Measurements from ENCODE around the gene SHMT2. TPM values are rescaled to one million over a fixed set of nuclear protein-coding genes. Genes with fewer than 3 reads are reported as not detected.
A peak's percentile ranks its signal among the peaks of the same experiment; 100 is the strongest.

The SHMT2 gene
- total and polyA plus RNA-seq, 5 donors from 2014 or later: 108 to 300 (median 219) TPM

DNA sequence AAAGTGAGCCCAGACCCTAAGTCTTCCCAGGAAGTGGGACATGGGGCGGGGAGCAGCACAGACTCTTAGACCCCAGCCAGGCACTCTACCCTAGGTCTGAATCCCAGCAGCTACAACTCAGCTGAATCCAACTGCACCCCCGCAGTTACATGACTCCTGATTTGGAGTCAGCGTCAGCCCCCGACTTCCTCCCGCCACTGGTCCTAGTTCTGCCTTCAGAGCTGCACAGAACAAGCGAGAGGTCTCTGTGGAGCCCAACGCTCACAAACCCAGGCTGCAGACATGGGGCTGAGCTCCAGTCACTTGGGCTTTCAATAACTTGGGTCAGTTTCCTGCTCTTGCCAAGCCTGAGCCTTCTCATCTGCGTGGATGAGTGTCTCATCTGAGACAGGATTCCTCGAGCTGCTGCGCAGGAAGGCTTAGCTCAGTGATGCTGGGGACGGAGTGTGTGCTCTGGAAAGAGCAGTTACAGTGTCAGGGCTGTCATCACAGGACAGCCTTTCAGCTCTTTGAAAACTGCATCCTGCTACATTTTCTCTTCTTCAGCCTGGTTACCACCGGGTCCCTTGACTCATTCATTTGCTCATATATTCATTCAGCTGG, 43.5 kb upstream of the SHMT2 start:
- Mint-ChIP-seq H3K27me3 (peaks cover 4% of the 10 kb centered on the region), H3K9me3 (peaks cover 0 to 1% (median 0%) of the 10 kb centered on the region in 7 donors), H3K27ac (no peak overlapping the region), H3K4me1 (peaks cover 0 to 4% (median 0%) of the 10 kb centered on the region in 4 donors), H3K36me3 (no peaks in the 10 kb centered on the region), H3K4me3 (no peak overlapping the region)
- DNase-seq: no peak
- no peaks in the 10 kb centered on the region for H3K4me1 ChIP-seq (ENCODE audit: control insufficient read depth, insufficient read depth, low read length, poor library complexity, severe bottlenecking)
- no peaks in the 10 kb centered on the region for H3K9me3 ChIP-seq (ENCODE audit: control insufficient read depth in 2 of 2, low read length in 2 of 2)
- no peaks in the 10 kb centered on the region for H3K27me3 ChIP-seq (ENCODE audit: control insufficient read depth, insufficient read depth, low read length)
- H3K4me3 ChIP-seq (ENCODE audit: low read depth, low read length): no peak overlapping the region
- H3K27ac ChIP-seq (ENCODE audit: insufficient read depth, low read length, poor library complexity, severe bottlenecking): no peak overlapping the region
- H3K36me3 ChIP-seq (ENCODE audit: control insufficient read depth, insufficient read depth, low read length): no peaks in the 10 kb centered on the region
- no peak for ATAC-seq (ENCODE audit: low read depth in 2 of 2)

GRCh38 chr12:57187222-57188089, 42.1 kb upstream of the SHMT2 start:
- no peaks in the 10 kb centered on the region for H3K36me3 Mint-ChIP-seq
- DNase-seq (no peak), ATAC-seq (ENCODE audit: low read depth in 2 of 2) (no peak)
- Histone ChIP-seq H3K27ac (ENCODE audit: insufficient read depth, low read length, poor library complexity, severe bottlenecking) (no peak overlapping the region), H3K27me3 (ENCODE audit: control insufficient read depth, insufficient read depth, low read length) (no peaks in the 10 kb centered on the region), H3K9me3 (ENCODE audit: control insufficient read depth in 2 of 2, low read length in 2 of 2) (no peaks in the 10 kb centered on the region), H3K36me3 (ENCODE audit: control insufficient read depth, insufficient read depth, low read length) (no peaks in the 10 kb centered on the region), H3K4me3 (ENCODE audit: low read depth, low read length) (no peak overlapping the region), H3K4me1 (ENCODE audit: control insufficient read depth, insufficient read depth, low read length, poor library complexity, severe bottlenecking) (no peaks in the 10 kb centered on the region)
- peaks cover 0 to 4% (median 0%) of the 10 kb centered on the region in 4 donors for H3K4me1 Mint-ChIP-seq
- peak overlapping the region in 1 of 3 donors; percentile 69 for H3K27ac Mint-ChIP-seq
- H3K9me3 Mint-ChIP-seq: peaks cover 0 to 1% (median 0%) of the 10 kb centered on the region in 7 donors
- H3K4me3 Mint-ChIP-seq: no peak overlapping the region
- H3K27me3 Mint-ChIP-seq: no peaks in the 10 kb centered on the region

GRCh38 chr12:57188090-57188425, 41.5 kb upstream of the SHMT2 start:
- H3K9me3 ChIP-seq (ENCODE audit: control insufficient read depth in 2 of 2, low read length in 2 of 2): no peaks in the 10 kb centered on the region
- no peak overlapping the region for H3K4me3 ChIP-seq (ENCODE audit: low read depth, low read length)
- H3K36me3 Mint-ChIP-seq: no peaks in the 10 kb centered on the region
- no peaks in the 10 kb centered on the region for H3K4me1 ChIP-seq (ENCODE audit: control insufficient read depth, insufficient read depth, low read length, poor library complexity, severe bottlenecking)
- no peak overlapping the region for H3K27ac ChIP-seq (ENCODE audit: insufficient read depth, low read length, poor library complexity, severe bottlenecking)
- no peak overlapping the region for H3K27ac Mint-ChIP-seq
- no peak overlapping the region for H3K4me3 Mint-ChIP-seq
- peaks cover 0 to 1% (median 0%) of the 10 kb centered on the region in 7 donors for H3K9me3 Mint-ChIP-seq
- no peaks in the 10 kb centered on the region for H3K27me3 ChIP-seq (ENCODE audit: control insufficient read depth, insufficient read depth, low read length)
- DNase-seq: no peak
- peaks cover 0 to under 1% (median 0%) of the 10 kb centered on the region in 4 donors for H3K4me1 Mint-ChIP-seq
- no peak for ATAC-seq (ENCODE audit: low read depth in 2 of 2)
- no peaks in the 10 kb centered on the region for H3K36me3 ChIP-seq (ENCODE audit: control insufficient read depth, insufficient read depth, low read length)
- no peaks in the 10 kb centered on the region for H3K27me3 Mint-ChIP-seq

DNA sequence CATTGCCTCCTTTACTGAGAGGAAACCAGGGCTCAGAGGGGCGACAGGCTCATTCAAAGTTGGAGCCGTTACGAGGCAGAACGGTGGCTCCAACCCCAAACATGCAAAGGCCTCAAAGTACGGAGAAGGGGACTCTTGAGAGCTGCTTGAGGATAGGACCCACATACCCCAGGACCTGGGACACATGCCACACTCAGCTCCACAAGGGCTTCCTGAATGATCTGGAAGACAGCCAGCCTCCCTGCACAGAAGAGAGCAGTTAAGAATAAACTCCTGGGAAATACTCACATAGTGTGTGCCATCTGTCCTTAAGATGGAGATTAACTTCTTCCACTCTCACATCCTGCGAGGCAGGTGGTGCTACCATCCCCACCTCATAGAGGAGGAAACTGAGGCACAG, 39.5 kb upstream of the SHMT2 start:
- ATAC-seq (ENCODE audit: low read depth in 2 of 2) (no peak), DNase-seq (no peak)
- no peaks in the 10 kb centered on the region for H3K4me1 Mint-ChIP-seq
- H3K4me1 ChIP-seq (ENCODE audit: control insufficient read depth, insufficient read depth, low read length, poor library complexity, severe bottlenecking): no peaks in the 10 kb centered on the region
- H3K4me3 ChIP-seq (ENCODE audit: low read depth, low read length): no peak overlapping the region
- no peaks in the 10 kb centered on the region for H3K36me3 ChIP-seq (ENCODE audit: control insufficient read depth, insufficient read depth, low read length)
- H3K36me3 Mint-ChIP-seq: no peaks in the 10 kb centered on the region
- H3K9me3 ChIP-seq (ENCODE audit: control insufficient read depth in 2 of 2, low read length in 2 of 2): no peaks in the 10 kb centered on the region
- H3K27ac Mint-ChIP-seq: no peak overlapping the region
- no peaks in the 10 kb centered on the region for H3K27me3 Mint-ChIP-seq
- no peaks in the 10 kb centered on the region for H3K27me3 ChIP-seq (ENCODE audit: control insufficient read depth, insufficient read depth, low read length)
- H3K9me3 Mint-ChIP-seq: no peaks in the 10 kb centered on the region
- H3K4me3 Mint-ChIP-seq: no peak overlapping the region
- no peak overlapping the region for H3K27ac ChIP-seq (ENCODE audit: insufficient read depth, low read length, poor library complexity, severe bottlenecking)

- no peaks in the 10 kb centered on the region for H3K36me3 ChIP-seq (ENCODE audit: control insufficient read depth, insufficient read depth, low read length)
- H3K9me3 ChIP-seq (ENCODE audit: control insufficient read depth in 2 of 2, low read length in 2 of 2): no peaks in the 10 kb centered on the region
- no peaks in the 10 kb centered on the region for H3K9me3 Mint-ChIP-seq
- no peaks in the 10 kb centered on the region for H3K4me1 Mint-ChIP-seq
- H3K27me3 Mint-ChIP-seq: no peaks in the 10 kb centered on the region
- no peak overlapping the region for H3K27ac Mint-ChIP-seq
- H3K4me1 ChIP-seq (ENCODE audit: control insufficient read depth, insufficient read depth, low read length, poor library complexity, severe bottlenecking): no peaks in the 10 kb centered on the region
- no peak overlapping the region for H3K4me3 ChIP-seq (ENCODE audit: low read depth, low read length)
- no peaks in the 10 kb centered on the region for H3K36me3 Mint-ChIP-seq
- no peak overlapping the region for H3K27ac ChIP-seq (ENCODE audit: insufficient read depth, low read length, poor library complexity, severe bottlenecking)
- DNase-seq (no peak), ATAC-seq (ENCODE audit: low read depth in 2 of 2) (no peak)
- H3K4me3 Mint-ChIP-seq: no peak overlapping the region
- no peaks in the 10 kb centered on the region for H3K27me3 ChIP-seq (ENCODE audit: control insufficient read depth, insufficient read depth, low read length)
These were observed 38.7 kb upstream of the SHMT2 start for GRCh38 chr12:57190821-57191220.

DNA sequence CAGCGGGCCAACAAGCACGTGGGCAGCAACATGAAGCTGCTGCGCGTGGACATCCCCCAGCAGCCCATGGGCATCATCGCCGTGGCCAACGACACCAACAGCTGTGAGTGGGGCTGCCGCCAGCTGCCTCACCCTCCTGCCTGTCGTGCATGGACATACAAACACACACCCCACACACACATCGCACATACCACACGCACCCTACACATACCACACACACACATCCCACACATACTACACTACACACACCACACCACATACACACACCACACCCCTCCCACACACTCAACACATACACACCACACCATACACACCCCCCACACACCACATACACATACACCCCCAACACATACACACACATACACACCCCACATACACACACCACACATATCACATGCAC, 38.1 kb upstream of the SHMT2 start:
- Histone ChIP-seq H3K27ac (ENCODE audit: insufficient read depth, low read length, poor library complexity, severe bottlenecking) (no peak overlapping the region), H3K4me1 (ENCODE audit: control insufficient read depth, insufficient read depth, low read length, poor library complexity, severe bottlenecking) (no peaks in the 10 kb centered on the region), H3K27me3 (ENCODE audit: control insufficient read depth, insufficient read depth, low read length) (no peaks in the 10 kb centered on the region), H3K4me3 (ENCODE audit: low read depth, low read length) (no peak overlapping the region), H3K36me3 (ENCODE audit: control insufficient read depth, insufficient read depth, low read length) (no peaks in the 10 kb centered on the region), H3K9me3 (ENCODE audit: control insufficient read depth in 2 of 2, low read length in 2 of 2) (no peaks in the 10 kb centered on the region)
- Mint-ChIP-seq H3K36me3 (no peaks in the 10 kb centered on the region), H3K27ac (no peak overlapping the region), H3K4me3 (no peak overlapping the region), H3K4me1 (no peaks in the 10 kb centered on the region), H3K27me3 (no peaks in the 10 kb centered on the region), H3K9me3 (no peaks in the 10 kb centered on the region)
- DNase-seq (no peak), ATAC-seq (ENCODE audit: low read depth in 2 of 2) (no peak)

DNA sequence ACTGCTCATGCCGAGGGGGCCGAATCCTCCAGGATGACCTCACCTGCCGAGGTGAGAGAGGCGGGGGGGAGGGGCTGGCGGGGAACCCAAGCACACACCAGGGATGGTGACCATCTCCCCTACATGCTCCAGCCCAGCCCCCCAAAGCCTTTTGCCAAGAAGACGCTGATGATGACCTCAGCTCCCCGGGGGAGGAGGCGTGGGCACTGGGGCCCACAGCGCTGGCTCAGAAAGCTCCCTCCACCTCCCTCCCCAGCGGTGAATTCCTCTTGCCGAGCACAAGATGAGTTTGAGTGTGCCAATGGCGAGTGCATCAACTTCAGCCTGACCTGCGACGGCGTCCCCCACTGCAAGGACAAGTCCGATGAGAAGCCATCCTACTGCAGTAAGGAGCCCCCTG, 36.6 kb upstream of the SHMT2 start:
- Mint-ChIP-seq H3K9me3 (no peaks in the 10 kb centered on the region), H3K27me3 (no peaks in the 10 kb centered on the region), H3K4me1 (no peaks in the 10 kb centered on the region), H3K36me3 (no peaks in the 10 kb centered on the region), H3K4me3 (no peak overlapping the region), H3K27ac (no peak overlapping the region)
- ATAC-seq (ENCODE audit: low read depth in 2 of 2): no peak
- Histone ChIP-seq H3K4me1 (ENCODE audit: control insufficient read depth, insufficient read depth, low read length, poor library complexity, severe bottlenecking) (no peaks in the 10 kb centered on the region), H3K9me3 (ENCODE audit: control insufficient read depth in 2 of 2, low read length in 2 of 2) (no peaks in the 10 kb centered on the region), H3K36me3 (ENCODE audit: control insufficient read depth, insufficient read depth, low read length) (no peaks in the 10 kb centered on the region), H3K27ac (ENCODE audit: insufficient read depth, low read length, poor library complexity, severe bottlenecking) (no peak overlapping the region), H3K4me3 (ENCODE audit: low read depth, low read length) (no peak overlapping the region), H3K27me3 (ENCODE audit: control insufficient read depth, insufficient read depth, low read length) (no peaks in the 10 kb centered on the region)
- DNase-seq: no peak

All from CD4-positive, CD25-positive, alpha-beta regulatory T cell (primary cell).